ENCODE data around the gene SDK2. TPM values are rescaled to one million over a fixed set of nuclear protein-coding genes. Genes with fewer than 3 reads are reported as not detected.

The SDK2 gene
- total RNA-seq, 1 experiment from 2014 or later: not detected

GRCh38 chr17:73511719-73512115, 132.5 kb downstream of the SDK2 start:
- DNase-seq (ENCODE audit: low spot score): no peak

DNA sequence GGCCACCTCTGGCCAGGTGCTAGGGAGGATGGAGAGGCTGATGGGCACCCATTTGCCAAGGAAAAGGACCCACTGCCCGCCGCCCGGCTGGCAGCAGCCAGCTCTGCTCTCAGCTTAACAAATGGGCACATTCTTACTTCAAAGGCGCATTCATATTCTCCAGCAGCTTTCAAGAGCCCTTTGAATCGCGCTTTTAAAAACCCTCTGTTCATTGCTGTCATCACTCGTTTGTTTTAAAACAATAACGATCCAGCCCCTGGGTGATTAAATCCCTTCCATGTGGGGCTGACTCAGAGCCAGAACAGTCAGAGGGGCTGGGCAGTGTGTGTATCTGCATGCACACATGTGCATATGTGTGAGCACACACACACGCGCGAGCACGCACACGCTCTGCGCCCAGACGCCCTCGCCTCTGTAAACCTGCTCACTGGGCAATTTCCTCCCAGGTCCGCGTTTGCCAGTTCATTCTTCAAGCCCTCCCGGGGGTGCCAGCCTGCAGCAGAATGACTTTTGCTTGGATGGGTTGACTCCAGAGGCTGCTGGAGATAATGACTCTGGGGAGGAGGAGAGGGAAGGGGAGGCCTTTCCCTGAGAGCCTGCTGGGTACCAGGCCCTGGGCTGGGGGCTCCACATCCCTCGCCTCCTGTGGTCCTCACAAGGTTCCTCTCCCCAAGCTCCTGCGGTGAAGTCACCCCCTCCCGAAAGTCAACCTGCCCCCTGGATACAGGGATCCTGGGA, 133.1 kb downstream of the SDK2 start:
- no peak for DNase-seq (ENCODE audit: low spot score)

DNA sequence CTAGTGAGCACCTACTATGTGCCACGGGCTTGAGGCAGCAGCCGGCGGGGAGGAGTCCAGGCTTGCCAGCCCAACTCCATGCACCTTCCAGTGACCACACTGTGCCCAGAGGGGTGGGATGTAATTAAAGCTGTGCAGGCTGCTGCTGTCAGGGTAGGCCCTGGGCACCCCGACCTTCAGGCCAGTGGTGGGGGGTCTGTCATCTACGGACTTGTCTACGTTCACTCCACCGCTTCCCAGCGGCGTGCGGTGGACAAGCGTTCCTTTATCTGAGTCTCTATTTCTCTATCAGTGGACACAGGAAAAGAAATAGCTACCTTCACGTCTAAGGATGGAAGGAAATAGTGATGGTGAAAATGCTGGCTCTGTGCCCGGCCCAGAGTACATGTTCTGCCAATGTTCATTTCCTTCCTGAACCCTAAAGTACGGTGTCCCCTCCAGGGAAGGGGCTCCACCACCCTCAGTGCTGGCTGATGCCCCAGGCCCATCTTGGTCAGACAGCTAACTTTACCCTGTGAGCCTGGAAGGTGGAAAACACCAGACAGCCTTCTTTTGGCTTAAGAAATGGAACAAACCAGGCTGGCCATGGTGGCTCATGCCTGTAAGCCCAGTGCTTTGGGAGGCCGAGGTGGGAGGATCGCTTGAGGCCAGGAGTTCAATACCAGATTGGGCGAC, 135.2 kb downstream of the SDK2 start:
- DNase-seq (ENCODE audit: low spot score): no peak

DNA sequence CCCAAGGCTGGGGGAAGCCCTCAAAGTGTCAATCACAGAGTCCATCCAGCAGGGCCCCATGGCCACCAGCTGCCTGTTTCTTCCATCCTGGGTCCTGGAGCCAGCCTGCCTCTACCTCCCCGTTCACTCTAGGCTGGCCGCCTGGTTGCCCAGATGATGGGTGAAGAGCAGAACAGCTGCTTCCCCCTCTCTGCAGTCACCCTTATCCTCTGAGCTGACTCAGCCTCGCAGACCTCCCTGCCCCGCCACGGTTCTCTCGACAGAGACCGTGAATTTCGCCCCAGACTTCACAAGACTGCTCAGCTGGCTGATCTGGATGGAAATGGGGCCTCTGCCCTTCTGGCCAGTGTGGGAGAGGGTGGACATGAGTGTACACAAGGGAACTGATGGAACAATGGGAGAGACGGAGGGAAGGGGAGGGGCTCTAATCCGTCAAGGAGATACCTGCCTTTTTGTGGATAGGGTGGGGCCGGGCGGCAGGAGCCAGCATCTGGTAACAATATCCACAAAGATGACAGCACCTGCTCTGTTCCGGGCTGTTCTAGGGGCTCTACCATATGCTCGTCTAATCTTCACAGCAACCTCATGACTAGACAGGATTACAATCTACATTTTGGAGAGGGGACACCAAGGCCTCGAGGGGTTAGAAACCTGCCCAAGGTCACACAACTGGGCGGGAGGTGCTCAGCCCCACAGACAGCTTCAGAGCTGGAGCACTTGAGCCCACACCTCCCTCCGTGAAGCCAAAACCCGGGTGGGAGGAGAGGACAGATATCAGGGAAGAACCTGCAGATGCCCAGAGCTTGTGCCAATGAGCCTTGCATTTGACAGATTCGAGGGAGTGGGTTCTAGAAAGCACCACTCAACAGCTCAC, 136.0 kb downstream of the SDK2 start:
- DNase-seq (ENCODE audit: low spot score): no peak

DNA sequence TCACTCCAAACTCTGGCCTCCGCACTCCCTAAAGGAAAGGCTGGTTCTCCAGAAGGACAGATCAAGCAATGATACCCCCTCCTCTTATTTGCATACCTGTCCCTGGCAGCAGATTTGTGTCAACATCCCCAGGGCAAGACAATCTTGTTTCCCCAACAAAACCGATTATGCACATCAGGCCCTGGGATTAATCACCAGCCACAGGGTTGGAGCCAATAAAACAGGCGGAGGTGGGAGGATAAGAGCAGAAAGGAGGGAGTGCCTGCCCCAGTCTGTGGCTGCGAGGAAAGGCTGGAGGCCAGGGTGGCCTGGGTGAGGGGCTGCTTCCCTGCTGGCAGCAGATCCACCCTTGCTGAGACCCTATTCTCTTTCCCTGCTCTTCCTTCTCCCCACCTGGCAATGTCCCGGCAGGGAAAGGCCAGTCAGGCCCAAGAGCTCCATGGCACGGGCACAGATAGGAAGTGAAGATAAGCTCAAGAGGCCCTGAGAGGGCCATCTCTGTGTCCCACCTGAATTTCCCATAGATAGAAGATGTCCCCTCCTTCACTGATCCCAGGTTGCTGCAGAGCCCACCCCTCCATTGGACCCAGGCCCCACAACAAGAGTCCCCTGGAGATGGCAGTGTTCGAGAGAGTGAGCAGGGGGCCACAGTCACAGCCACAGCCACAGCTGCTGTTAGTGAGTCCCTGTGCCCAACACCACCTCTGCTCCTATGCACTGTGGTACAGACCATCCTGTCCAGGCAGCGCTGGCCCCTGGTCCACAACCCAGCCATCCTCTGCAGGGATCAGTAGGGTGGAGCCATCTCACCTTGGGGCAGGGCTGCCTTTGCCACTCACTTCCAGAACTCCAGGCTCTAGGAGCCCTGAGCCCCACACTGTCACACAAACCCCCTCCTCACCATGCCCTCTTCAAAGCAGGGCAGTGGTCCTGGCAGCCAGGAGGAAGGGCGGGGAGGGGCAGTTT, 137.5 kb downstream of the SDK2 start:
- no peak for DNase-seq (ENCODE audit: low spot score)

GRCh38 chr17:73503560-73503959, 140.7 kb downstream of the SDK2 start:
- no peak for DNase-seq (ENCODE audit: low spot score)

DNA sequence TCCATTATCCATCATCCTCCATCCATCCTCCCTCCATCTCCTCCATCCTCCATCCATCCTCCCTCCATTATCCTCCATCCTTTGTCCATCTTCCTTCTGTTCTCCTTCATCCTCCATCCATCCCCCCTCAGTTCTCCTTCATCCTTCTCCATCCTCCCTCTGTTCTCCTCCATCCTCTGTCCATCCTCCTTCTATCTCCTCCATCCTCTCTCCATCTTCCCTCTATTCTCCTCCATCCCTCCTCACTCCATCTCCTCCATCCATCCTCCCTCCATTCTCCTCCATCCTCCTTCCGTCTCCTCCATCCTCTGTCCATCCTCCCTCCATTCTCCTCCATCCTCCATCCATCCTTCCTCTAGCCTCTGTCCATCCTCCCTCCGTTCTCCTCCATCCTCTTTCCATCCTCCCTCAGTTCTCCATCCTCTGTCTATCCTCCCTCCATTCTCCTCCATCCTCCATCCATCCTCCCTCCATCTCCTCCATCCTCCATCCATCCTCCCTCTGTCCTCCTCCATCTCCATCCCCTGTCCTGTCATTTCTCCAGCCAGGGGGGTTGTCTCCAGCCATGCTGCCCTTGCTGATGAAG, 143.7 kb downstream of the SDK2 start:
- no peak for DNase-seq (ENCODE audit: low spot score)

DNA sequence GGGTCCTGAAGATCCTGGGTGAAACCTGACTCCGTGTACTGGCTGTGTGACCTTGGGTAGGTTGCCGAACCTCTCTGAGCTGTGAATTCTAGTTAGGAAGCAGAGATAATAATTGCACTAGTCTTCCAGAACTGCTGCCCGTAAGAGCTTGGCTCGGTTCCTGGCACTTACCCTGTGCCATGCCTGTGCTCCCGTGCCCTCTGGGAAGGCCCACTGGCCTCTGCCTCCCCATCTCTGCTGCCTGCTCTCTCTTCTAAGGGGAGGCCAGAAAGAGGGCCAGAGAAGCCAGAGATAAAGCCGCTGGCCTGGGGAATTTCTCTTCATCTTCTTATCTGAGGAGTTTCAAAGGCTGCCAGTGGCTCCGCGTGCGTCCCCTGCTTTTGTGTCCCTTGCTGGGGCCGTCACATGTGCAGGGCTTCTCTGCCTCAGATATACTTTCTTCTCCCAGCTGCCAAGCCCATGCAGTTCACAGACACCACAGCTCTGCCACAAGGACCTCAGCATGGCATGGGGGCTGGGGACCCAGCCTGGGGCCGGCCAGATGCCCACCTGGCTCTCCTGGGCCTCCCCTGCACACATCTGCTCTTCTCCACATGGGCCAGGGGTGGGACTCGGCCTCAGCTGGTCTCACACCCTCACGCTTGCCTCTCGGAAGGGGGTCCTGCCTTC, 145.2 kb downstream of the SDK2 start:
- DNase-seq (ENCODE audit: low spot score): no peak

DNA sequence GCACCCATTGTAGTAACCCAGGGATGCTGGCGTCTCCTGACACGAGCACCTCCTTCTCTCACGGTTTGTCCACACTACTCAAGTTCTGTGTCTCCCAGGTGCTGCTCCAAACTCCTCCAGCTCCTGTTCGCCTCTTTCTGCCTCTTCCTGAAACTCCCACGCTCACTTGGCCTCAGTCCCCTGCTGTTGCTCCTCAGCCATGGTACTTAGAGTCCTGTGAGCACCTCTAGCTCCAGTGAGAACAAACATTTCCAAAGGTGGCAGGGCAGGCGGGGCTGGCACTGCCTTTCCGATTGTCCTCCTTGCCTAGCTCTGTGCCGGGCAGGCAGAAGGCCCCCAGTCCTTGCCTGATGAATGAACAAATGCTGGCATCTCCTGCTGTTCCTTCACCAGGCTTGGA, 146.1 kb downstream of the SDK2 start:
- no peak for DNase-seq (ENCODE audit: low spot score)

GRCh38 chr17:73497721-73498120, 146.5 kb downstream of the SDK2 start:
- DNase-seq (ENCODE audit: low spot score): no peak

- no peak for DNase-seq (ENCODE audit: low spot score)
These were observed 148.0 kb downstream of the SDK2 start for GRCh38 chr17:73496232-73496631.

DNA sequence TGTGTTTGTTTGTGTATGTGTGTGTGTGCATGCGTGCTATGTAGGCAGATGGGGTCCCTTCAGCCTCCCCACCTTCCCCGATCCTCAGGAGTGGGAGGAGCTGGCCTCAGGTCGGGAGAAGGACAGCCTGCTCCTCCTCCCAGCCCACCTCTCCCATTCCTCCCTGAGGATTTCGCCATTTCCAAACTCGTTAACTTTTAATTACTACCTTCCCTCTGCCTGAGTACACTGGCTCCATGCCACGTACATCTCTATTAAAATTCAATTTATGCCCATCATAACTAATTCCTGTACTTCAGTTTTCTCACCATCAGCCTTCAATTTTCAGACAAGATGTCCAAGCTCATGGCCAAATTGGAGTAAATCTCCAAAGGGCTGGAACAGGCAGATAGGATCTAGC, 148.6 kb downstream of the SDK2 start:
- no peak for DNase-seq (ENCODE audit: low spot score)

- no peak for DNase-seq (ENCODE audit: low spot score)
These were observed 149.3 kb downstream of the SDK2 start for GRCh38 chr17:73494950-73495349.

GRCh38 chr17:73493956-73494926, 150.0 kb downstream of the SDK2 start:
- no peak for DNase-seq (ENCODE audit: low spot score)

- no peak for DNase-seq (ENCODE audit: low spot score)
These were observed 151.1 kb downstream of the SDK2 start for GRCh38 chr17:73492821-73493814.

- no peak for DNase-seq (ENCODE audit: low spot score)
These were observed 152.0 kb downstream of the SDK2 start for GRCh38 chr17:73492125-73492820.

DNA sequence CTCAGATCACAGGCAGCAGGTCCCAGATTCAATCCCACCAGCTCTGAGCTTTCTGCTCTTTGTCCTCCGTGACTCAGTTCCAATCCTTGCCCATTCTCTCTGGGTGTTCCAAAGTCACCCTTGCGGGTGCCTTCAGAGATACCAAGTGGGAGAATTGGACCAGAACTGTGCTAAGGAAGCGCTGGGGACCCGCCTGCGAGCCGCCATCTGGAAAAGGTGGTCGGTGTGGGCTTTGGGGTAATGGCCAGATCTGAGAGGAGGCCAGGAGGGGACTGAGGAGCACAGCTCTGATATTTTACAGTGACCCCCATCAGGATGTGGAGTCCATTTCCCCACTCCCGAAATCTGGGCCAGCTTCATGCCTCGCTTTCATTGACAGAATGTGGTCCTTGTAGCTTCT, 152.6 kb downstream of the SDK2 start:
- DNase-seq (ENCODE audit: low spot score): no peak
